MM.1S (cell line): Measurements from ENCODE around the gene AK8.

Source experiments
- DNase-seq: peaks from one replicate; pipeline ENCODE4 v3.0.0-alpha.2; 2015
- H2AFZ ChIP-seq: fragments of 300-600 bp; sonication (generic); 2 replicates; pipeline ENCODE4 v1.6.0; 2016; ENCODE audit warnings: antibody characterized with exemption, low read length
- H3F3A ChIP-seq: fragments of 300-600 bp; sonication (generic); 2 replicates; pipeline ENCODE4 v1.6.1; 2016; ENCODE audit warnings: mild to moderate bottlenecking, antibody characterized with exemption, low read length, moderate library complexity, mixed read lengths; ENCODE audit not compliant: insufficient read depth
- H3K27ac ChIP-seq: fragments of 300-600 bp; sonication (generic); 2 replicates; pipeline ENCODE4 v1.5.1; 2016; ENCODE audit warnings: mild to moderate bottlenecking, low read length
- H3K27me3 ChIP-seq: fragments of 300-600 bp; sonication (generic); replicated peaks from 2 replicates; pipeline ENCODE4 v1.6.0; 2016; ENCODE audit warnings: low read length; ENCODE audit not compliant: insufficient read depth
- H3K36me3 ChIP-seq: fragments of 300-600 bp; sonication (generic); replicated peaks from 2 replicates; pipeline ENCODE4 v1.6.1; 2016; ENCODE audit warnings: mild to moderate bottlenecking, low read length, mixed read lengths; ENCODE audit not compliant: insufficient read depth
- H3K4me1 ChIP-seq: fragments of 300-600 bp; sonication (generic); 2 replicates; pipeline ENCODE4 v1.6.1; 2016; ENCODE audit warnings: low read length, mixed read lengths
- H3K4me2 ChIP-seq: fragments of 300-600 bp; sonication (generic); 2 replicates; pipeline ENCODE4 v1.6.0; 2016; ENCODE audit warnings: low read depth, low read length
- H3K4me3 ChIP-seq: fragments of 300-600 bp; sonication (generic); 2 replicates; pipeline ENCODE4 v1.5.1; 2016; ENCODE audit warnings: low read length, mixed read lengths
- H3K79me2 ChIP-seq: fragments of 300-600 bp; sonication (generic); 2 replicates; pipeline ENCODE4 v1.6.1; 2016; ENCODE audit warnings: mixed run types, low read length, mixed read lengths
- H3K9ac ChIP-seq: fragments of 300-600 bp; sonication (generic); 2 replicates; pipeline ENCODE4 v1.6.1; 2016; ENCODE audit warnings: low read length, mixed read lengths
- H3K9me2 ChIP-seq: fragments of 300-600 bp; sonication (generic); replicated peaks from 2 replicates; pipeline ENCODE4 v1.6.1; 2016; ENCODE audit warnings: mild to moderate bottlenecking, low read length, mixed read lengths; ENCODE audit not compliant: insufficient read depth
- H3K9me3 ChIP-seq: fragments of 300-600 bp; sonication (generic); replicated peaks from 2 replicates; pipeline ENCODE4 v1.6.1; 2016; ENCODE audit warnings: mild to moderate bottlenecking, low read length, mixed read lengths; ENCODE audit not compliant: insufficient read depth
- H4K20me1 ChIP-seq: fragments of 300-600 bp; sonication (generic); 2 replicates; pipeline ENCODE4 v1.6.1; 2016; ENCODE audit warnings: mild to moderate bottlenecking, low read length, moderate library complexity, mixed read lengths; ENCODE audit not compliant: insufficient read depth
- CTCF ChIP-seq: fragments of 300-600 bp; sonication (generic); IDR thresholded peaks from 2 replicates; pipeline ENCODE4 v1.5.1; 2016; ENCODE audit warnings: antibody characterized with exemption, low read length, mixed read lengths
- EZH2 ChIP-seq: fragments of 300-600 bp; sonication (generic); optimal IDR thresholded peaks from 2 replicates; pipeline ENCODE3; 2017; ENCODE audit warnings: low read depth, mild to moderate bottlenecking, antibody characterized with exemption, low read length, mixed read lengths
- EZH2phosphoT487 ChIP-seq: fragments of 300-600 bp; sonication (generic); IDR thresholded peaks from 2 replicates; pipeline ENCODE4 v1.6.1; 2018; ENCODE audit warnings: antibody characterized with exemption, low read length

Gene AK8

GRCh38 chr9:132730054-132731033 is 147.7 kb downstream of the AK8 start:
- Histone ChIP-seq H3F3A (no peaks in the 10 kb centered on the region), H3K9me3 (no peaks in the 10 kb centered on the region), H3K9ac (no peak overlapping the region), H3K9me2 (no peaks in the 10 kb centered on the region), H4K20me1 (no peaks in the 10 kb centered on the region), H3K27me3 (peaks cover 96% of the 10 kb centered on the region), H3K27ac (no peak overlapping the region), H3K36me3 (no peaks in the 10 kb centered on the region), H3K4me3 (no peak overlapping the region), H3K4me2 (no peak overlapping the region), H2AFZ (no peak overlapping the region), H3K79me2 (no peaks in the 10 kb centered on the region), H3K4me1 (no peaks in the 10 kb centered on the region)
- no peak for DNase-seq
- no peak for TF ChIP-seq EZH2phosphoT487
- TF ChIP-seq EZH2, result no peak
- no peak for TF ChIP-seq CTCF

- no peaks in the 10 kb centered on the region for H3K9me3 ChIP-seq
- H3K9me2 ChIP-seq, result no peaks in the 10 kb centered on the region
- H3K27me3 ChIP-seq, result peaks cover 96% of the 10 kb centered on the region
- H3K79me2 ChIP-seq, result no peaks in the 10 kb centered on the region
- H3K4me3 ChIP-seq, result no peak overlapping the region
- H3K9ac ChIP-seq, result no peak overlapping the region
- no peaks in the 10 kb centered on the region for H3K4me1 ChIP-seq
- no peaks in the 10 kb centered on the region for H4K20me1 ChIP-seq
- no peak overlapping the region for H2AFZ ChIP-seq
- no peak overlapping the region for H3K27ac ChIP-seq
- no peaks in the 10 kb centered on the region for H3K36me3 ChIP-seq
- H3K4me2 ChIP-seq, result no peak overlapping the region
- H3F3A ChIP-seq, result no peaks in the 10 kb centered on the region
- TF ChIP-seq EZH2 (no peak), EZH2phosphoT487 (no peak), CTCF (no peak)
- no peak for DNase-seq
Measured at GRCh38 chr9:132729235-132729890, 148.7 kb downstream of the AK8 start.

GRCh38 chr9:132728497-132728896 is 149.6 kb downstream of the AK8 start:
- H2AFZ ChIP-seq, result no peak overlapping the region
- no peak for DNase-seq
- H3K27me3 ChIP-seq, result peaks cover 96% of the 10 kb centered on the region
- no peaks in the 10 kb centered on the region for H4K20me1 ChIP-seq
- H3F3A ChIP-seq, result no peaks in the 10 kb centered on the region
- no peaks in the 10 kb centered on the region for H3K9me3 ChIP-seq
- H3K4me1 ChIP-seq, result no peaks in the 10 kb centered on the region
- H3K4me3 ChIP-seq, result no peak overlapping the region
- H3K9ac ChIP-seq, result no peak overlapping the region
- H3K27ac ChIP-seq, result no peak overlapping the region
- no peak overlapping the region for H3K4me2 ChIP-seq
- no peaks in the 10 kb centered on the region for H3K79me2 ChIP-seq
- no peaks in the 10 kb centered on the region for H3K36me3 ChIP-seq
- H3K9me2 ChIP-seq, result no peaks in the 10 kb centered on the region
- TF ChIP-seq EZH2phosphoT487 (no peak), EZH2 (no peak), CTCF (no peak)
